Tibial nerve (tissue), 4 donors: ENCODE results near the gene CLSTN1. TPM values are rescaled to one million over a fixed set of nuclear protein-coding genes. Genes with fewer than 3 reads are reported as not detected.

Source experiments
- DNase-seq, 2 donors: peaks; one replicate each; pipeline ENCODE4 v3.0.0-alpha.2; 2019; ENCODE audit warnings: low spot score in 2 of 2
- H3K27ac ChIP-seq, 4 donors: fragments of 200-600 bp; sonication (generic) in 3 of 4; one replicate each; pipeline ENCODE4 v1.5.1; 2017 to 2019; ENCODE audit warnings: mild to moderate bottlenecking in 1 of 4
- H3K27me3 ChIP-seq, 2 donors: fragments of 200-600 bp; sonication (generic) in 1 of 2; one replicate each; pipeline versions ENCODE4 v1.5.1 to v1.6.0; 2017 to 2019
- H3K36me3 ChIP-seq, 3 donors: fragments of 200-600 bp; sonication (generic); one replicate each; pipeline ENCODE4 v1.5.1; 2018 to 2019
- H3K4me1 ChIP-seq, 4 donors: fragments of 200-600 bp; sonication (generic) in 3 of 4; one replicate each; pipeline ENCODE4 v1.5.1; 2017 to 2019
- H3K4me3 ChIP-seq, 4 donors: fragments of 200-600 bp; sonication (generic) in 3 of 4; one replicate each; pipeline ENCODE4 v1.5.1; 2017 to 2019; ENCODE audit warnings: mild to moderate bottlenecking in 1 of 4, moderate library complexity in 1 of 4
- H3K9me3 ChIP-seq, 4 donors: fragments of 200-600 bp; sonication (generic) in 3 of 4; one replicate each; pipeline ENCODE4 v1.5.1; 2017 to 2019
- CTCF ChIP-seq, 5 experiments: fragments of 200-600 bp in 3 of 5; fragments of 450-650 bp in 2 of 5; sonication (generic) in 3 of 5; IDR thresholded peaks; one replicate each; pipeline ENCODE4 v1.5.1; 2016 to 2019; ENCODE audit warnings: antibody characterized with exemption in 5 of 5, mild to moderate bottlenecking in 3 of 5, moderate library complexity in 2 of 5
- EP300 ChIP-seq, 2 donors: sonication (generic); formaldehyde crosslinking; IDR thresholded peaks; one replicate each; pipeline ENCODE4 v1.6.1; 2017; ENCODE audit warnings: antibody characterized with exemption in 2 of 2, mild to moderate bottlenecking in 1 of 2
- POLR2A ChIP-seq, 2 donors: fragments of 450-650 bp; IDR thresholded peaks; one replicate each; pipeline ENCODE4 v1.6.1; 2017; ENCODE audit warnings: antibody characterized with exemption in 2 of 2, mild to moderate bottlenecking in 2 of 2, moderate library complexity in 2 of 2
- WGBS, 2 donors: methylation state at CpG; one replicate each; pipeline ENCODE4 v1.1.5; 2018; 5-methylcytosine and 5-hydroxymethylcytosine counted together
- total RNA-seq, 4 donors: library from RNA; depleted of rRNA; stranded (reverse); fragments of >200 nt; gene quantifications; one replicate each; pipeline ENCODE4 v1.1.0, GENCODE V29; 2016

Gene CLSTN1
- total RNA-seq, 4 donors from 2014 or later = 60.9 to 90.6 (median 72.5) TPM

DNA sequence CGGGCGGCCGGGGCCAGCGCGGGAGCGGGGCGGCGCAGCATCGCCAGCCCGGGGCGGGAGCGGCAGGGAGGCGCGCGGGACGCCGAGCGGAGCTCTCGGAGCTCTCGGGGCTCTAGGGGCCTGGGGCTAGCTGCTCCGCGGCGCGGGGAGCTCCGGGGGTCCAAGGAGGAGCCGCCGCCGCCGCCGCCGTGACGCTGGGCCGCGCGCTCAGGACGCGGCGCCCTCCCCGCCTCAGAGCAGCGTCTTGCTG lies 147 bp downstream of the CLSTN1 start:
- H3K4me3 ChIP-seq = peak overlapping the region in 3 of 4 donors; percentile 81 to 91 (median 90)
- H3K9me3 ChIP-seq = no peaks in the 10 kb centered on the region
- 0% methylated on average over 9 of the region's 40 CpGs; no CpG with 5 or more reads in 1 of the 2 donors for WGBS, 2 donors
- peak; percentile 24 to 59 for TF ChIP-seq POLR2A (IDR thresholded peaks at IDR 0.05)
- TF ChIP-seq CTCF (IDR thresholded peaks at IDR 0.05) = no peak
- TF ChIP-seq EP300 (IDR thresholded peaks at IDR 0.05) = no peak
- peak overlapping the region; percentile 83 to 94 (median 90) for H3K27ac ChIP-seq
- no peak for DNase-seq
- H3K4me1 ChIP-seq = peaks cover 0 to 48% (median 25%) of the 10 kb centered on the region in 4 donors
- H3K27me3 ChIP-seq = no peaks in the 10 kb centered on the region
- H3K36me3 ChIP-seq = no peaks in the 10 kb centered on the region

- H3K27me3 ChIP-seq = no peaks in the 10 kb centered on the region
- H3K4me1 ChIP-seq = peaks cover 0 to 48% (median 25%) of the 10 kb centered on the region in 4 donors
- H3K4me3 ChIP-seq = peak overlapping the region; percentile 81 to 91 (median 89)
- peak overlapping the region; percentile 83 to 94 (median 90) for H3K27ac ChIP-seq
- TF ChIP-seq EP300 (IDR thresholded peaks at IDR 0.05) (no peak), POLR2A (IDR thresholded peaks at IDR 0.05) (no peak), CTCF (IDR thresholded peaks at IDR 0.05) (no peak)
- H3K36me3 ChIP-seq = no peaks in the 10 kb centered on the region
- H3K9me3 ChIP-seq = no peaks in the 10 kb centered on the region
- WGBS, 2 donors = 0 to 1% methylated on average over 37 to 65 of the region's 71 CpGs
- DNase-seq = no peak
These were observed 670 bp downstream of the CLSTN1 start for GRCh38 chr1:9822897-9823692.

DNA sequence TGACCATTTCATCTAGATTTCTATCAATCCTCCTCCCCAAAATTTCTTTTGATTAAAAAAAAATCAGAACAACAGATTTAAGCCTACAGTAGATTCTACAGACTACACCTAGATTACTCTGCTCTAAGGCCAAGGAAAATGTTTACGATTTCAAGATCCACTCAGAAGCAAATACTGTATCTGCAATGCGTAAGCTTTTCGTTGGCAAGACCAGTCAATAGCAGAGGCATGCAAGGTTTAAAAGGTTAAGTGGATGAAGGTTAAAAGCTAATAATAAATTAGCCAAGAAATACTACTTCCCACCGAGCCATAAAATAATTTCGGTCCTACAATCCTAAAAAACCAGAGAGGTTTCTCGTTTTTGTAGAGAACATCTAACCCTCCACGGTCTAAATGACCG lies 1.3 kb downstream of the CLSTN1 start:
- H3K4me1 ChIP-seq = peaks cover 0 to 48% (median 25%) of the 10 kb centered on the region in 4 donors
- no peaks in the 10 kb centered on the region for H3K36me3 ChIP-seq
- no peak for DNase-seq
- H3K9me3 ChIP-seq = no peaks in the 10 kb centered on the region
- WGBS, 2 donors = 2 to 4% methylated on average over 8 of the region's 8 CpGs
- peak overlapping the region in 3 of 4 donors; percentile 83 to 94 (median 90) for H3K27ac ChIP-seq
- H3K4me3 ChIP-seq = peak overlapping the region; percentile 81 to 91 (median 89)
- H3K27me3 ChIP-seq = no peaks in the 10 kb centered on the region
- no peak for TF ChIP-seq EP300 (IDR thresholded peaks at IDR 0.05)
- TF ChIP-seq CTCF (IDR thresholded peaks at IDR 0.05) = no peak
- no peak for TF ChIP-seq POLR2A (IDR thresholded peaks at IDR 0.05)

DNA sequence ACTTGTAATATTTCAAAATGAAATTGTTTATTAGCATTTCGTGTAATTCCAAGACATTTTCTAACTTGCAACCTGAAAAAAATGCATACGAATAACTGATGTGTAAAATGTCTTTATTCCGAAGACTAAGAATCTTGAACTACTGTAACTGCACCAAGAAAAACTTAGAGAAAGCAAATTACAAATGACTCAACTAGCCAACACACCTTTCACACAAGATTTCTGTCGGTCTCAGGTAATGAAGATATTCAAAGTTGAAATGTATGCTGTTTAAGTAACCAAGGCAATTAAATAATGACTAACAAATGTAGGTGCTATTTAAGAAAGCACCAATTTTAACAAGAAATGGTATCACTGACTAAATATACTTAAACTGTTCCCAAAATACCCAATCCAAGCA lies 2.1 kb downstream of the CLSTN1 start:
- Histone ChIP-seq H3K36me3 (no peaks in the 10 kb centered on the region), H3K4me1 (peaks cover 0 to 48% (median 25%) of the 10 kb centered on the region in 4 donors), H3K27me3 (no peaks in the 10 kb centered on the region), H3K4me3 (no peak overlapping the region), H3K27ac (no peak overlapping the region), H3K9me3 (no peaks in the 10 kb centered on the region)
- 82% methylated on average over 4 of the region's 4 CpGs for WGBS, 2 donors
- no peak for DNase-seq
- TF ChIP-seq CTCF (IDR thresholded peaks at IDR 0.05) (no peak), EP300 (IDR thresholded peaks at IDR 0.05) (no peak), POLR2A (IDR thresholded peaks at IDR 0.05) (no peak)

DNA sequence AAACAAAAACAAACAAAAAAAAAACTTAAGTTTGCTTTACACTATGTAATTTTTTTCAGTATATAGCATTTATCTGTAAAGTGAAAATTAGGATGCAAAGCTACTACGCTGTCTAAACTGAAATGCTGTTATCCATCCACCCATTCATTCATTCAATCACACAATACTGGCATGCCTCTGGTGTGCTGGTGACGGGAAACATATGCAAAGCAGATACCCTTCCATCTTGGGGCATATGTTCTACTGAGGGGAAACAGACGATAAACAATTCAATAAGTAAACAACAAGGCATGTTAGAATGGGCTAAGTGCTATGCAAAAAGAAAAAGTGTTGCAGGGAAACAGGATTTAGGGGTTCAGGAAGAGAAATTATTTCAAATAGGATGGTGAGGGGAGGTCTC lies 3.2 kb downstream of the CLSTN1 start:
- Histone ChIP-seq H3K27ac (no peak overlapping the region), H3K4me3 (no peak overlapping the region), H3K4me1 (peaks cover 0 to 43% (median 23%) of the 10 kb centered on the region in 4 donors), H3K36me3 (no peaks in the 10 kb centered on the region), H3K9me3 (no peaks in the 10 kb centered on the region), H3K27me3 (no peaks in the 10 kb centered on the region)
- 86 to 89% methylated on average over 3 of the region's 3 CpGs for WGBS, 2 donors
- DNase-seq = no peak
- TF ChIP-seq POLR2A (IDR thresholded peaks at IDR 0.05) (no peak), EP300 (IDR thresholded peaks at IDR 0.05) (no peak), CTCF (IDR thresholded peaks at IDR 0.05) (no peak)
